ENCODE data around the gene LRP1. TPM values are rescaled to one million over a fixed set of nuclear protein-coding genes. Genes with fewer than 3 reads are reported as not detected.

LRP1 gene
- total RNA-seq, 1 donor from 2014 or later, result 221 TPM

DNA sequence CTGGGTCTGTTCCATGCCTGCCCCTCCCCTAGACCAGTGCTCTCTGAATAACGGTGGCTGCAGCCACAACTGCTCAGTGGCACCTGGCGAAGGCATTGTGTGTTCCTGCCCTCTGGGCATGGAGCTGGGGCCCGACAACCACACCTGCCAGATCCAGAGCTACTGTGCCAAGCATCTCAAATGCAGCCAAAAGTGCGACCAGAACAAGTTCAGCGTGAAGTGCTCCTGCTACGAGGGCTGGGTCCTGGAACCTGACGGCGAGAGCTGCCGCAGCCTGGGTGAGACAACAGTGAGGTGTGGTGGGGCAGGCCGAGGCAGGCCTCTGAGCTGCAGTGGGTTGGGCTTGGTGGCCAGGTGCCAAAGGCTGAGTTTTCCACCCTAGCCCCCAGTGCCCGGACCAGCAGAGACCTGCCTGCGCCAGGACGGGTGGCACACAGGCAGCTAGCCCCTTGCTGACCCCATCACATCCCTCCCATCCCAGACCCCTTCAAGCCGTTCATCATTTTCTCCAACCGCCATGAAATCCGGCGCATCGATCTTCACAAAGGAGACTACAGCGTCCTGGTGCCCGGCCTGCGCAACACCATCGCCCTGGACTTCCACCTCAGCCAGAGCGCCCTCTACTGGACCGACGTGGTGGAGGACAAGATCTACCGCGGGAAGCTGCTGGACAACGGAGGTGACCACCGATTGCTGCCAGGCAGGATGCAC lies 47.3 kb downstream of the LRP1 start:
- DNase-seq, result peak; percentile 80

- DNase-seq, result no peak
Measured at GRCh38 chr12:57176139-57176477, 47.8 kb downstream of the LRP1 start.

DNA sequence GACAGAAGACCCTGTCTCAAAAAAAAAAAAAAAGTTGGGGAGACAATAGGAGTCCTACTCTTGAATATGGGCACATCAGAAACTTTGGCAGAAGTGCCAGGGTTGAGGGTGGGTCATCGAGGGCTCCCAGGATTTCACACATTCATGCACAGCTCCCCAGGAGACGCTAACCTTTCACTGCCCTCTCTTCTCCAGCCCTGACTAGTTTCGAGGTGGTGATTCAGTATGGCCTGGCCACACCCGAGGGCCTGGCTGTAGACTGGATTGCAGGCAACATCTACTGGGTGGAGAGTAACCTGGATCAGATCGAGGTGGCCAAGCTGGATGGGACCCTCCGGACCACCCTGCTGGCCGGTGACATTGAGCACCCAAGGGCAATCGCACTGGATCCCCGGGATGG lies 48.6 kb downstream of the LRP1 start:
- DNase-seq, result no peak

- no peak for DNase-seq
Measured at GRCh38 chr12:57177354-57177753, 49.1 kb downstream of the LRP1 start.

GRCh38 chr12:57178213-57178612 lies 49.9 kb downstream of the LRP1 start:
- no peak for DNase-seq

DNA sequence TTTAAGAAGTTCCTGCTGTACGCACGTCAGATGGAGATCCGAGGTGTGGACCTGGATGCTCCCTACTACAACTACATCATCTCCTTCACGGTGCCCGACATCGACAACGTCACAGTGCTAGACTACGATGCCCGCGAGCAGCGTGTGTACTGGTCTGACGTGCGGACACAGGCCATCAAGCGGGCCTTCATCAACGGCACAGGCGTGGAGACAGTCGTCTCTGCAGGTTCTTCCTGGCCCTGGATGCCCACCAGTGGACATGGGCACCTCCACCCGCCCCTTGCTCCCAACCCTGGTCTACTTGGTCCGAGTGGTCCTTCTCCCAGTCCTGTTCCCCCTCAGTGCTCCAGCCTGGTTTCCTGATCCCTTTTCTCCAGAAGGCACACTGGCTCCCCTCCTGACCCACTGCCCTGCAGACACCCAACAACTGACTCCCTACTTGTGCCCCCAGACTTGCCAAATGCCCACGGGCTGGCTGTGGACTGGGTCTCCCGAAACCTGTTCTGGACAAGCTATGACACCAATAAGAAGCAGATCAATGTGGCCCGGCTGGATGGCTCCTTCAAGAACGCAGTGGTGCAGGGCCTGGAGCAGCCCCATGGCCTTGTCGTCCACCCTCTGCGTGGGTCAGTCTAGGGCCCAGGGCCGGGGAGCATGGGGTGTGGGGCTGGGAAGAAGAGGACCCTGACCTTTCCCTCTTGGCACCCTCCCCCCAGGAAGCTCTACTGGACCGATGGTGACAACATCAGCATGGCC lies 51.2 kb downstream of the LRP1 start:
- DNase-seq, result no peak

DNA sequence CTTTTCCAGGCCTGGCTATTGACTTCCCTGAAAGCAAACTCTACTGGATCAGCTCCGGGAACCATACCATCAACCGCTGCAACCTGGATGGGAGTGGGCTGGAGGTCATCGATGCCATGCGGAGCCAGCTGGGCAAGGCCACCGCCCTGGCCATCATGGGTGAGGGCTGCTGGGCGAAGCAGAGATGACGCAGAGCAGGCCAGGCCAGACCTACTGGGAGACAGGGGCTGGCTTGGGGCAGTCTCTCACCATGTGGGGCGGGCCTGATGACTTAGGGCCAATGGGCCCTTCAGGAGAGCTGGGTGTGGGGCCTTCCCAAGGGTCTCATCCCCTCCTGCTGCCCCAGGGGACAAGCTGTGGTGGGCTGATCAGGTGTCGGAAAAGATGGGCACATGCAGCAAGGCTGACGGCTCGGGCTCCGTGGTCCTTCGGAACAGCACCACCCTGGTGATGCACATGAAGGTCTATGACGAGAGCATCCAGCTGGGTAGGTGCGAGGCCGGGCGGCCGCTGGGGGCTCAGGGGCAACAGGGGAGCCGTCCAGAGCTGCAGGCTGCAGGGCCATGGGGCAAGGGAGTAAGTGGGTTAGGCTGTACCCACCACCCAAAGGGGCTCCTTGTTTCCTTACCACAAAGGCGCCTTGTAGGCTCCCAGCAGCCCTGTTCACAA lies 52.2 kb downstream of the LRP1 start:
- no peak for DNase-seq

GRCh38 chr12:57181072-57181471 lies 52.8 kb downstream of the LRP1 start:
- DNase-seq, result no peak

- no peak for DNase-seq
Measured at GRCh38 chr12:57181561-57182155, 53.4 kb downstream of the LRP1 start.

GRCh38 chr12:57182918-57183575 lies 54.8 kb downstream of the LRP1 start:
- peak; percentile 89 for DNase-seq

DNA sequence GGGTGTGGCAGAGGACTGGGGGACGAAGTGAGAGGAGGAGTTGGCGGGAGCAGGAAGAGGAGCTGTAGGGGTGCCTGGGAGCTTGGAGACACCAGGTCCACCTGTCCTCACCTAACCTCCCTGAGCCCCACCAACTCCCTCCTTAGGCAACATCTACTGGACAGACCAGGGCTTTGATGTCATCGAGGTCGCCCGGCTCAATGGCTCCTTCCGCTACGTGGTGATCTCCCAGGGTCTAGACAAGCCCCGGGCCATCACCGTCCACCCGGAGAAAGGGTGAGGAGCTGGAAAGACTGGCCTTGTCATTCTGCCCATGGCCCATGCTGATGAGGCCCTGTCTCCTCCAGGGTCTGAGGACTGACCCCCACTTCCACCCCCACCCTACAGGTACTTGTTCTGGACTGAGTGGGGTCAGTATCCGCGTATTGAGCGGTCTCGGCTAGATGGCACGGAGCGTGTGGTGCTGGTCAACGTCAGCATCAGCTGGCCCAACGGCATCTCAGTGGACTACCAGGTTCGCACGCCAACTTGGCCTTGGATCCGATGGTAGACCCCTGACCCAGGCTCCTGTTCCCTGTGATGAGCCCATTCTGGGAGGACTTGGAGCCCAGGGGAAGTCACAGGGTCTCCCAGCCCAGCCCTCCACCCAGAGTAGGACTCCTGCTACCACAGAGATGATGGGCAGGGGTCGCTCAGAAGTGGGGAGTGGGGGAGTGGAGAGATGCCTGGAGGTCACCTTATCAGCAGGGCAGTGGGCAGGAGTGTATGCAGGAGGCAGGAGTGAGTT lies 55.8 kb downstream of the LRP1 start:
- no peak for DNase-seq

- no peak for DNase-seq
Measured at GRCh38 chr12:57185403-57185802, 57.1 kb downstream of the LRP1 start.

GRCh38 chr12:57185906-57186508 lies 57.7 kb downstream of the LRP1 start:
- DNase-seq, result no peak

DNA sequence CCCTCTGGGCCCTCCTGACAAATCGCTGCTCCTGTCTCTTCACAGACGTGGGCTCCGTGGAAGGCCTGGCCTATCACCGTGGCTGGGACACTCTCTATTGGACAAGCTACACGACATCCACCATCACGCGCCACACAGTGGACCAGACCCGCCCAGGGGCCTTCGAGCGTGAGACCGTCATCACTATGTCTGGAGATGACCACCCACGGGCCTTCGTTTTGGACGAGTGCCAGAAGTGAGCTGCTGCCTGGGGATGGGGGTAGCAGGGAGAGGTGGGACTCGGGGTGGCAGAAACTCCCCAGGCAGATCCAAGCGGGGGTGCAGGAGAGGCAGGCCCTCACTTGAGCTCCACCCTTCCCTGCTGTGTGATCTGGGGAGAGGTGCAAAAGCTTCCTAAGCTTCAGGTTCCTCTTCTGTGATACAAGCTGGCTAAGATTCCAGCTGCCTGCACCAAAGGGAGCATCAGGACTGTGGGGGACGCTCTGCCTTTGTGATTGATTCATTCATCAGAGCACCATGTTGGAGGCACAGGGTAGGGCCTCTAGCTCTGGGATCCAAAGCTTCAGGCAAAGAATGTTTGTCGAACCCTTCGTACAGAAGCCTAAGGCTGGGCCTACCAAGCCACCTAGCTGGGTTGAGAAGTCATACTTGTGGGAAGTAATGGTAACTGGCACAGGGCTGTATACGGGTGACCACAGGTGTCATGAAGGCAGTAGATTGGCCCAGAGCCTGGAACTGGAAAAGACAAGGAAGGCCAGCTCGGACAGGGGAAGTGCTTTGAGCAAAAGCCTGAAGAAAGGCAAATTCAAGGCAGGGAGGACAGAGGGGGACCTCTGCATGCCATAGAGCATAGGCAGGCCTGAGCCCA lies 59.2 kb downstream of the LRP1 start:
- no peak for DNase-seq

- DNase-seq, result no peak
Measured at GRCh38 chr12:57188090-57188425, 59.8 kb downstream of the LRP1 start.

GRCh38 chr12:57190037-57190436 lies 61.8 kb downstream of the LRP1 start:
- DNase-seq, result peak; percentile 51

DNA sequence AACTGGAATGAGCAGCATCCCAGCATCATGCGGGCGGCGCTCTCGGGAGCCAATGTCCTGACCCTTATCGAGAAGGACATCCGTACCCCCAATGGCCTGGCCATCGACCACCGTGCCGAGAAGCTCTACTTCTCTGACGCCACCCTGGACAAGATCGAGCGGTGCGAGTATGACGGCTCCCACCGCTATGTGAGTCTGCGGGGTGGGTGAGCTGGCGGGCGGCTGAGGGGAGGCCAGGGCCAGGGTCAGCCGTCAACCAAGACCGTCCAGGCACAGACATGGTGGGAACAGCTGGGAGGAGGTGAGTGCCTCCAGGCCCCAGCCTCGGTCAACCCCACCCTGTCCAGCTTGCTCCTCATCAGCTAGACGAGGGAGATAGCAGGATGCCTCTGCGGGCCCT lies 62.5 kb downstream of the LRP1 start:
- no peak for DNase-seq

DNA sequence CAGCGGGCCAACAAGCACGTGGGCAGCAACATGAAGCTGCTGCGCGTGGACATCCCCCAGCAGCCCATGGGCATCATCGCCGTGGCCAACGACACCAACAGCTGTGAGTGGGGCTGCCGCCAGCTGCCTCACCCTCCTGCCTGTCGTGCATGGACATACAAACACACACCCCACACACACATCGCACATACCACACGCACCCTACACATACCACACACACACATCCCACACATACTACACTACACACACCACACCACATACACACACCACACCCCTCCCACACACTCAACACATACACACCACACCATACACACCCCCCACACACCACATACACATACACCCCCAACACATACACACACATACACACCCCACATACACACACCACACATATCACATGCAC lies 63.1 kb downstream of the LRP1 start:
- DNase-seq, result peak; percentile 40

DNA sequence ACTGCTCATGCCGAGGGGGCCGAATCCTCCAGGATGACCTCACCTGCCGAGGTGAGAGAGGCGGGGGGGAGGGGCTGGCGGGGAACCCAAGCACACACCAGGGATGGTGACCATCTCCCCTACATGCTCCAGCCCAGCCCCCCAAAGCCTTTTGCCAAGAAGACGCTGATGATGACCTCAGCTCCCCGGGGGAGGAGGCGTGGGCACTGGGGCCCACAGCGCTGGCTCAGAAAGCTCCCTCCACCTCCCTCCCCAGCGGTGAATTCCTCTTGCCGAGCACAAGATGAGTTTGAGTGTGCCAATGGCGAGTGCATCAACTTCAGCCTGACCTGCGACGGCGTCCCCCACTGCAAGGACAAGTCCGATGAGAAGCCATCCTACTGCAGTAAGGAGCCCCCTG lies 64.6 kb downstream of the LRP1 start:
- no peak for DNase-seq

GRCh38 chr12:57193706-57194245 lies 65.5 kb downstream of the LRP1 start:
- DNase-seq, result peak; percentile 23
